NB4 (cell line): ENCODE data around the gene CLSTN3.

Source experiments
- POLR2A ChIP-seq: IDR thresholded peaks from 2 replicates; pipeline ENCODE4 v1.6.1; 2011; ENCODE audit warnings: mild to moderate bottlenecking; ENCODE audit not compliant: insufficient read length; ENCODE audit errors: extremely low read depth
- TF ChIP-seq, protein P1 (sequence below): IDR thresholded peaks from one replicate; pipeline ENCODE4 v1.5.1; 2012; ENCODE audit warnings: low read depth, low read length
- TF ChIP-seq, protein P2 (sequence below): IDR thresholded peaks from 2 replicates; pipeline ENCODE4 v1.6.1; 2011; ENCODE audit warnings: low read depth, low read length

DNA sequence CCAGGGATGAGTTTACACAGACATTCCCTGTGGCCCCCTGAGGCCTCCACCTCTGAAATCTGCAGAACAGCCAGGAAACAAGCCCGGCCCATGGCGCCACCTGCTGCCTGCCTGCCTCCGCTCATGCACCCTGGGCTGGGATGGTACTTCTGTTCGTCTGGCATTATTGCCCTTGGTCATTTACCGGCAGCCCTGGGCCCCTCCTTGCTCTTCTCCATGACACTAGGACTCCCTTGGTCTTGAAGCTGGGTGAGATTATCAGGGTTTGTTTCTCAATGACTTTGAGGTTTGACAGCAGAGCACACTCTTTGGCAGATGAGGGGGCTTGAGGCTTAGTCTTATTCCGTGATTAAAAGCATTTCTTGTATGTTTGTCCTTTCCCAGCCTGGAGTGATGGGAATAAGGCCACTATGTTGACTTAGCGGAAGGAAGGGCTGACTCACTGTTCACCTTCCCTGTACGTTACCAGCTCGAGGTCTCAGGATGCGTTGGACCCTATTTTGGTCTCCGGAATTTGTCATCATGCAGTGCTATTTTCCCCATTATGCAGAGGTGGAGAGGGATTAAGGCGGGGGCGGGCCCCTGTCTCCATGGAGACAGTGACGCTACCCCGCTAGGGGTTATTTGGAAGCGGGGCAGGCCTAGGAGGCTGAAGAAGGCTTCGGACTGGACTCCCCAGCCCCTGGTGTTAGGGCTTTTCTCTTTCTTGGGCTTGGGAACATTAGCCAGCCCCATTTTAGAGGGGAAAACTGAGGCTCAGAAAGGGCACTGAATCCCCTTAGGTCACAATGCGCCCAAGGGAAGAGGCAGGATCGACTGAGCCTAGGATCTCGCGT lies 58.6 kb downstream of the CLSTN3 start:
- no peak for TF ChIP-seq POLR2A
- TF ChIP-seq, protein P1, sequence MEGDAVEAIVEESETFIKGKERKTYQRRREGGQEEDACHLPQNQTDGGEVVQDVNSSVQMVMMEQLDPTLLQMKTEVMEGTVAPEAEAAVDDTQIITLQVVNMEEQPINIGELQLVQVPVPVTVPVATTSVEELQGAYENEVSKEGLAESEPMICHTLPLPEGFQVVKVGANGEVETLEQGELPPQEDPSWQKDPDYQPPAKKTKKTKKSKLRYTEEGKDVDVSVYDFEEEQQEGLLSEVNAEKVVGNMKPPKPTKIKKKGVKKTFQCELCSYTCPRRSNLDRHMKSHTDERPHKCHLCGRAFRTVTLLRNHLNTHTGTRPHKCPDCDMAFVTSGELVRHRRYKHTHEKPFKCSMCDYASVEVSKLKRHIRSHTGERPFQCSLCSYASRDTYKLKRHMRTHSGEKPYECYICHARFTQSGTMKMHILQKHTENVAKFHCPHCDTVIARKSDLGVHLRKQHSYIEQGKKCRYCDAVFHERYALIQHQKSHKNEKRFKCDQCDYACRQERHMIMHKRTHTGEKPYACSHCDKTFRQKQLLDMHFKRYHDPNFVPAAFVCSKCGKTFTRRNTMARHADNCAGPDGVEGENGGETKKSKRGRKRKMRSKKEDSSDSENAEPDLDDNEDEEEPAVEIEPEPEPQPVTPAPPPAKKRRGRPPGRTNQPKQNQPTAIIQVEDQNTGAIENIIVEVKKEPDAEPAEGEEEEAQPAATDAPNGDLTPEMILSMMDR: peak; percentile 75
- TF ChIP-seq, protein P2, sequence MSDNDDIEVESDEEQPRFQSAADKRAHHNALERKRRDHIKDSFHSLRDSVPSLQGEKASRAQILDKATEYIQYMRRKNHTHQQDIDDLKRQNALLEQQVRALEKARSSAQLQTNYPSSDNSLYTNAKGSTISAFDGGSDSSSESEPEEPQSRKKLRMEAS: 0 out of 2 replicates have a peak, but pooled peaks have one; percentile 16
